ENCODE data around the gene UBE2G1.
"Not testable (repeated sequence)": the region's sequence is repeated elsewhere in the genome, so short reads cannot be mapped to it uniquely, and the experiment has no call there.

The UBE2G1 gene

GRCh38 chr17:4304417-4305027 lies 62.0 kb downstream of the UBE2G1 start:
- peak; percentile 20 for DNase-seq (ENCODE audit: low read depth, low spot score)

GRCh38 chr17:4301066-4301465 lies 65.4 kb downstream of the UBE2G1 start:
- no peak for DNase-seq (ENCODE audit: low read depth, low spot score)

DNA sequence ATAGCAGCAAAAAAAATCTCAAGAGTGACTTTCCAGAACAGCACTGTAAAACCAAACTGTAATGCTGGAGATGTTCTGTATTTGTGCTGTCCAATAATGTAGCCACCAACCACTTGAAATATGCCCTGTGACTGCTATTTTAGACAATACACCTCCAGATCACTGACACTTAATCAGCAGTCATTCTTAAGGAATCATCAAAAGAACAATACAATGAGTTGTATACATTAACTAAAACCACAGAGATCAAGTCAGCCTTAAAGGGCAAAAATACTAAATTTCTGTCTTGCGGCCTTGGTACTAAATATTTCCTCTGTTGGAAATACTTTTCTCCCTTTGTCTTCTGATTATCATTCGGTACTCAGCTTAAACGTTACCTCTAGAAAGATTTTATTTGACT lies 69.1 kb downstream of the UBE2G1 start:
- DNase-seq (ENCODE audit: low read depth, low spot score) = no peak

DNA sequence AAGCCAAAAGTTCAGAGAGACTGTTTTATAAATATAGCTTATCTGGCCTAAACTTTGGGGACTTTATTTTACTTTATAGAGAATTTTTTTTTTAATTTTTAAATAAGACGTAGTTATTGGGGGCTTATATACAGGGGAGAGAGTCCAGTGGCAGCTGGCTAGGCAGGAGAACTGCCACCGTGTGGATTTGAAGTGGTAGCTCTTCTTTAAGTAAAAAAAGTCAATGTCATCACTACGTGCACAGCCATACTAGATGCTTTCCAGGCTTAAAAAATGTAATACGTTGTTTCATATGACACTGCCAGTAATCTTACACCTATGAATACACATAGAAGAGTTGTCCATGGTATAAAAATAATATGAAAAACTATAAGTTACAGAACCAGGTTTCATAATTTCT lies 70.8 kb downstream of the UBE2G1 start:
- DNase-seq (ENCODE audit: low read depth, low spot score) = no peak

GRCh38 chr17:4293572-4293971 lies 72.9 kb downstream of the UBE2G1 start:
- no peak for DNase-seq (ENCODE audit: low read depth, low spot score)

GRCh38 chr17:4287710-4288109 lies 78.8 kb downstream of the UBE2G1 start:
- DNase-seq (ENCODE audit: low read depth, low spot score) = no peak

DNA sequence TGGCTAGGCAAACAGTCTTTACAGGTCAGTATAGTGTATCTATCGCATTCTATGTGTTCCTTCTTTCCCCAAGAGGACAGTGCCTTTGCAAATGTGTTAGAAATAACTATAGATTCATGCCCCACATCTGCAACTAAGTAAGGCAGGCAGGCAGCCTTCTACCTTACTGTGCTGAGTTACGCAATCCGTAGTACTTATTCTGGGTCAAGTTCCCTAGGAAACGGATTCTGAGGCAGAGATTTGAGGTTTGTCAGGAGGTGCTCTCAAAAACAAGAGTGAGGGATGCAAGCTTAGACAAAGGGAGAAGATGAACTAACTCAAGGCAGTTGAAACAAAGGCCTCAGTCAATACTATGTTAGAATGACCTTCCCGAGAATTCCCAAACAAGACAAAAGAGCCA lies 90.0 kb downstream of the UBE2G1 start:
- no peak for DNase-seq (ENCODE audit: low read depth, low spot score)

DNA sequence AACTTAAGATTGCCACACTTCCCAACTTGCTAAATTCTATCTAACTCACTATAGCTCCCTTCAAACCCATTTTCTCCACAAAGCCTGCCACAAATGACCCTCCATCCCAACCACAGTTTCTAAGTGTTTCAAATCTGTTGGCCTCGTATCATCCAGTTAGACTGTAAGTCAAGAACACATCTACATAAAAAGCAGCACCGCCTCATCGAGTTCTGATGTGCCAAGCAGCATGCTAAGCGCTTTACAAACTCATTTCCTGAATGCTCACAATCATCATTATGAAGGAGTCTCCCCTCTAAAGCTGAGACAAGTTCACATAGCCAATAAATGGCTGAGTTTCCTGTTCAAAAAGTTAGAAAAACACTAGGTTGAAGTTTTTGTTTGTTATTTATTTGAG lies 93.5 kb downstream of the UBE2G1 start:
- DNase-seq (ENCODE audit: low read depth, low spot score) = no peak

DNA sequence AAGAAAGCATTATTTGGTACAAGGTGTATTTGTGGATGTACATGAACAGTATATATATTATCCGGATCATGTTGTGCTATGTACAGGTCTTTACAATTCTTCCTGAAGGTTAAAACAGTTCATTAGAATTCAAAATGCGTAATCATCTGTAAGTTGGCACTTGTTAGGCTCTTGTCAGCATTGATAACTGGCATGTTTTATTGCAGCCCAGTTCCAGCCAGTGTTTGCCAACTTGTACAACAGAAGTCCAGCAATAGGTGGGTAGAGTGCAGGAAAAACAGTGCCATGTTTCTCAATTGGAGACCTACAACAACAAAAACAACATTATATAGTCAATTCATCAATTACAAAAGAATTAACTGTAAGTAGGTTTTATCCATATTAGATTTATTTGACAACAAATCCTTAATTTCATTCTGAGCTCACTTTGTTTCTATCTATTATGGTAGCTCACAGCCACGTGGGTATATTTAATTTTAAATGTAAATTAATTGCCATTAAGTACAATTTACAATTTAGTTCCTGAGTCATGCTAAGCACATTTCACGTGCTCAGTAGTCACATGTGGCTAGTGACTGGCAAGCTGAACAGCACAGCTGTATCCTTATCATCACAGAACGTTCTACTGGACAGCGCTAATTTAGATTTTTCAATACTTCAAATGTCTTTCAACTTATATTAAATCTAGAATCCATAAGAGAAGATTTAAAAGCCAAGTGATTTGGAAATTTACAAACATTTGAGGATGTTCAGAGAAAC lies 94.1 kb downstream of the UBE2G1 start:
- DNase-seq (ENCODE audit: low read depth, low spot score) = no peak

DNA sequence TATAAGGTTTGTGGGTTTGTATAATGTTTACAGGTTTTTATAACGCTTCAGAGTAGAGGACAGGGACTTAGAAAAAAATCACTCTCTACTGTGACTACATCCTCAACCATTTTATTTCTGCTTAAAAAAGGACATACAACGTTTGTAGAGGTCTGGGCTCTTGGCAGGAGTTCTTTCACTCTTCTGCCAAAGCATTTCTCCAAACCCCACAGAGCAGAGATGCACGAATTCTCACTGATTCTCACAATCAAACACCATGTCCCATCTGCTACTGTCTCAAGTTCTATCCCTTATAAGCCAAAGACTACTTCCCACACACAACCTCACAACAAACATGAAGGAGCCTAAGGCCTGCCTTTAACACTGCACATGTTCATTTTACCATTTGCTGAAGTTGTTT lies 95.7 kb downstream of the UBE2G1 start:
- no peak for DNase-seq (ENCODE audit: low read depth, low spot score)

DNA sequence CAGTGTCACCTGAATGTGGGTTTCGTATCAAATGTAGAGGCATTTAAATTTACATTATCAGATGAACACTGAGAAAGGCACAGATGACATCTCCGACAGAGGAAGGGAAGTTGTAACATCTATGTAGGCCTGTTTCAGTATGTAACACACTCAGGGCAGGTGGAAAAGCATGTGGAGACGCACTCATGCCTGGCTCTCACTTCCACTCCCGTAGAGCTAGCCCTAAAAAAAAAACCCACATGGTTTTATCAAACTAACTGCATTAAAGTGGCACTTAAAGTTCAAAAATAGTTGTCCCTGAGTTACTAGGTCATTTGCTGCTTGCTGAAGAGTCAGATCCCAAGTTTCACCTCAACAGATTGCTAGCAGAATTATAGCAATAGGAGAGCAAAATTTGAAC lies 96.6 kb downstream of the UBE2G1 start:
- no peak for DNase-seq (ENCODE audit: low read depth, low spot score)

DNA sequence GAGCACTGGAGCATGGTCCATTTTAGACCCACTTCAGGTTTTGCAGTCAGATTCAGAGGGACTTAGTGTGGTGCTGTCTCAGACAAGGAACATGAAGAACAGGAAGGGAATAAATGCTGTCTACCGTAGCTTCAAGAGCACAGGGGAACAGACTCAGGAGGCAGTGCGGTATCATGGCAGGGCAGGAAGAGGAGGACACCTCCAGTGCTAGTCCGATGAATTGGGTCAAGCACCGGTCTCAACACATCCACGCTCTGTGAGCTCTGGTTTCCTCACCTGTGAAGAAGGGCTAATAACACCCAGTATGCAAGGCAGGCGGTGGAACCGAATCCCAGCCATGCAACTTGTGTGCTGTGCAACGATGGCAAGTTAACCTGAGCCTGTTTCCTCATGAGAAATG lies 99.1 kb downstream of the UBE2G1 start:
- DNase-seq (ENCODE audit: low read depth, low spot score) = no peak

- DNase-seq (ENCODE audit: low read depth, low spot score) = no peak
These were observed 99.9 kb downstream of the UBE2G1 start for GRCh38 chr17:4266550-4266949.

GRCh38 chr17:4263282-4264215 lies 102.9 kb downstream of the UBE2G1 start, which contains the start of gene ANKFY1:
ANKFY1 (minus strand) TSS chr17:4263979; CDS start chr17:4263941, 38 bp downstream.
- peak; percentile 78 for DNase-seq (ENCODE audit: low read depth, low spot score)

DNA sequence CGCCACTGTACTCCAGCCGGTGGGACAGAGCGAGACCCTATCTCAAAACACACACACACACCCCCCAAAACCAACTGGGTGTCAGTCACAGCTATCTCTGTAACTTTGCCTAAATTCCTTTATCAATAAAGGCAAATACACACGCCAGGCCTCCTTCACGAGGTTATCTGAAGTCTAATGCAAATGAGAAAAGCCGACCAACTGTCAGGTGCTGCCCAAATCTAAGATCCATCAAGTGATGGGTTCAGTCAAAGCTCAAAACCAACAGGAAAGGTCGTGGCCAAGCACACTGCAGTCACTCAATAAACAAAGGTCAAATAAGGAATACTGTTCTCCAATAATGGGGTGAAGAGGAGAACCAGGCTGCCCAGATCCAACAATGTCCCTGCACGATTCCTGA lies 103.8 kb downstream of the UBE2G1 start:
- DNase-seq (ENCODE audit: low read depth, low spot score) = no peak

DNA sequence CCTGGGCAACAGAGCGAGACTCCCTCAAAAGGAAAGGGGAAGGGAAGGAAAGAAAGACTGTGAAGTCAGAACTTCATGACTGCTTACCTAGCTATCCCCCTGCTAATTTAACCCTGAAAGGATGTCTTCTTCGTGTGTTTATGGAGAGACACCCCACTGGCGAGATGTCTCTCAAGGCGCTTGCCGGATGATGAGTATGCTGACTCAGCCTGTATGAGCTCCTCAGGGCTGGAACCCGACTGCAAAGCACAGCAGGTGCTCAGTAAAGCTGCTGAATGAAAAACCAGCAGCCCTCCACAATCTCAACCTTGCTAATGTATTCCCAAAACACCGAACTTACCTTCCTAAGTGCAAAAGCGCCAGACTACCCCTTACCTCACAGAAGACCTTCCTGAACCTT lies 105.0 kb downstream of the UBE2G1 start:
- peak; percentile 45 for DNase-seq (ENCODE audit: low read depth, low spot score)

GRCh38 chr17:4258867-4259266 lies 107.6 kb downstream of the UBE2G1 start:
- DNase-seq (ENCODE audit: low read depth, low spot score) = no peak

DNA sequence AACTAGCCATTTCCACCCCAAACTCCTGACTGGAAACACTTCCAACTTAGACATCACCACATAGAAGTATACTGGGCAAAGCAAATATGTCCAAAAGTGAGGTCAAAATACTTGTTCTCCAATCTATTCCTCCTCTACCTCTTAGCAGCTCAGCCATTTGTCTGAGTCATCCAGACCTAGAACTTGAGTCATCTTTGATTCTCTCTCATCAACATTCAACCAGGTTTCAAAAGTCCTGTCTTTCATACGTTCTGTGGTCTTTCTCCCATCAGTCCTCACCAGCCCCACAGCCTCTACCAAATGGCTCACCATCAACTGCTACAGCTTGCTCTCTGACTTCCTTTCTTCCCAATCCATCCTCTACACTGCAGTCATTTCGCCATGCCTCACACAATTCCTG lies 109.5 kb downstream of the UBE2G1 start:
- DNase-seq (ENCODE audit: low read depth, low spot score) = no peak

GRCh38 chr17:4255271-4255670 lies 111.2 kb downstream of the UBE2G1 start:
- DNase-seq (ENCODE audit: low read depth, low spot score) = not testable (repeated sequence)

DNA sequence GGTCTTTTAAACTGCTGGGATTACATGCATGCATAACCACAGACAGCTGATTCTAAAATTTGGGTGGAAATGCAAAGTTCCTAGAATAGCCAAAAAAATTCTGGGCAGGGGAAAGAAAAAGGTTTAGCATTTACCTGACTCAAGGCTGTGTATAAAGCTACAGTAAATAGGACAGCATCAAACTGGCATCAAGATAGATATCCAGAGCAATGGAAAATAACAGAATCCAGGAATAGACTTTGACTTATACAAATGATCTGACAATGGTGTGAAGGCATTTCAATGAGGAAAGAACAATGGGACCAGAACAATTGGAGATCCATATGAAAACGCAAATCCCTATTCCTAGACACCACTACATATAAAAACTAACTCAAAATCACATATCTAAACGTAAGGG lies 115.6 kb downstream of the UBE2G1 start:
- no peak for DNase-seq (ENCODE audit: low read depth, low spot score)

DNA sequence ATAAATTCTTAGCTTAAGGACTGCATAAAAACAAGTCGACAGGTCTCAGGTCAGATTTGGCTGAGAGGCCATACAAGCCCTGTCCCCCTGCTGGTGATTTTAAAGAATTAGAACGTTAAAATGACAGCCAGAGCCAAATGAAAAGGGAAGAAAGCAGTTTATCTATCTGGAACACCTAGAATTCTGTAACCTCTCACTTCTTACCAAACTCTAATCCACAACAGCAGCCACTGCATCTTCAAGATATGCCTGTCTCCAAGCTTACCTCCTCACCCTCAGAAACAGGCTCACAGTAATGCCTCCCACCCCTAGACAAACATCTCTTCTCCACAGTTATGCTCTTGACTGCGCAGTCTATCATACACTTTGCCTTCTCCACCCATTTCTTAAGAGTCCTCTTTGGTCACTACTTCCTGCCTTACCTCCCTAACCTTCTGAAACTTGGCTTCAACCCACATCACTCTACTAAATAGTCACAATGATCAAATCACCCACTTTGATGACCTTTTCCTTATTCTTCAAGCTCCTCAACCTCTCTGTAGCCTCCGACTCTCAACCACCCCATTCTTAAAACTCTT lies 116.9 kb downstream of the UBE2G1 start:
- DNase-seq (ENCODE audit: low read depth, low spot score) = no peak
